PC-9 (cell line): ENCODE measurements around the gene PKP3. TPM values are rescaled to one million over a fixed set of nuclear protein-coding genes. Genes with fewer than 3 reads are reported as not detected.

ENCODE experiments used
- BruUV-seq: library from RNA; stranded (reverse); fragments of 400-500 nt; replicated peaks from 2 replicates; lab custom pipeline; 2021; lab: Mats Ljungman, UMichigan
- CTCF ChIA-PET: fragments of 300-600 bp; sonication (Branson Sonifier 250); formaldehyde crosslinking; loops from one replicate; lab custom pipeline; 2022; ENCODE audit warnings: antibody characterized with exemption; lab: Charles Lee
- POLR2A ChIA-PET: fragments of 300-600 bp; sonication (Branson Sonifier 250); formaldehyde crosslinking; loops from one replicate; lab custom pipeline; 2022; ENCODE audit warnings: antibody characterized with exemption; ENCODE audit not compliant: unreplicated experiment; lab: Charles Lee
- DNase-seq, 2 experiments: peaks; one replicate each; pipeline versions ENCODE4 v3.0.0 to v3.0.0-alpha.2; 2015 to 2022; ENCODE audit warnings: mixed read lengths in 1 of 2
- H2AFZ ChIP-seq: fragments of 200-600 bp; sonication (generic); 2 replicates; pipeline ENCODE4 v1.8.1; 2017; ENCODE audit warnings: antibody characterized with exemption
- H3F3A ChIP-seq: fragments of 200-600 bp; sonication (generic); 2 replicates; pipeline ENCODE4 v1.8.1; 2017; ENCODE audit warnings: antibody characterized with exemption, mild to moderate bottlenecking, low read depth; ENCODE audit not compliant: insufficient read depth
- H3K27ac ChIP-seq: fragments of 200-600 bp; sonication (generic); 2 replicates; pipeline ENCODE4 v1.6.1; 2016; ENCODE audit warnings: mixed run types
- H3K27me3 ChIP-seq: fragments of 200-600 bp; sonication (generic); 2 replicates; pipeline ENCODE4 v1.6.1; 2016; ENCODE audit warnings: low read depth, mixed run types; ENCODE audit not compliant: insufficient read depth
- H3K36me3 ChIP-seq: fragments of 200-600 bp; sonication (generic); 2 replicates; pipeline ENCODE4 v1.6.1; 2016; ENCODE audit warnings: low read depth, mixed run types
- H3K4me1 ChIP-seq: fragments of 200-600 bp; sonication (generic); replicated peaks from 2 replicates; pipeline ENCODE4 v1.6.1; 2016; ENCODE audit warnings: mixed run types; ENCODE audit not compliant: insufficient read depth
- H3K4me2 ChIP-seq: fragments of 200-600 bp; sonication (generic); 2 replicates; pipeline ENCODE4 v1.6.1; 2017; ENCODE audit warnings: mixed run types
- H3K4me3 ChIP-seq: fragments of 200-600 bp; sonication (generic); 2 replicates; pipeline ENCODE4 v1.6.1; 2016; ENCODE audit warnings: mixed run types
- H3K79me2 ChIP-seq: fragments of 200-600 bp; sonication (generic); 2 replicates; pipeline ENCODE4 v1.6.1; 2017; ENCODE audit warnings: low read depth, mixed run types
- H3K9me2 ChIP-seq: fragments of 200-600 bp; sonication (generic); 2 replicates; pipeline ENCODE4 v1.8.1; 2017; ENCODE audit warnings: mild to moderate bottlenecking; ENCODE audit not compliant: insufficient read depth
- H3K9me3 ChIP-seq: fragments of 200-600 bp; sonication (generic); 2 replicates; pipeline ENCODE4 v1.8.1; 2016; ENCODE audit warnings: low read depth; ENCODE audit not compliant: insufficient read depth
- H4K20me1 ChIP-seq: fragments of 200-600 bp; sonication (generic); 2 replicates; pipeline ENCODE4 v1.8.1; 2017; ENCODE audit not compliant: insufficient read depth
- EZH2 ChIP-seq: fragments of 200-600 bp; sonication (generic); IDR thresholded peaks from 2 replicates; pipeline ENCODE4 v1.8.0; 2017; ENCODE audit warnings: antibody characterized with exemption, low read depth
- intact Hi-C: fragments of 100-400 bp; cut with micrococcal nuclease; formaldehyde crosslinking; loops from one replicate; pipeline ENCODE4 v1.10.0; 2022; ENCODE audit not compliant: unreplicated experiment
- total RNA-seq: library from RNA; stranded (reverse); gene quantifications from 2 replicates; pipeline ENCODE4 v1.2.3, GENCODE V29; 2021
- TF ChIP-seq, protein P1 (sequence below): fragments of 200-600 bp; sonication (generic); conservative IDR thresholded peaks from 2 replicates; pipeline ENCODE4 v1.6.1; 2017; ENCODE audit warnings: mixed run types, antibody characterized with exemption, mild to moderate bottlenecking, moderate library complexity

The PKP3 gene
- total RNA-seq, 1 experiment from 2014 or later = 83.7 TPM

DNA sequence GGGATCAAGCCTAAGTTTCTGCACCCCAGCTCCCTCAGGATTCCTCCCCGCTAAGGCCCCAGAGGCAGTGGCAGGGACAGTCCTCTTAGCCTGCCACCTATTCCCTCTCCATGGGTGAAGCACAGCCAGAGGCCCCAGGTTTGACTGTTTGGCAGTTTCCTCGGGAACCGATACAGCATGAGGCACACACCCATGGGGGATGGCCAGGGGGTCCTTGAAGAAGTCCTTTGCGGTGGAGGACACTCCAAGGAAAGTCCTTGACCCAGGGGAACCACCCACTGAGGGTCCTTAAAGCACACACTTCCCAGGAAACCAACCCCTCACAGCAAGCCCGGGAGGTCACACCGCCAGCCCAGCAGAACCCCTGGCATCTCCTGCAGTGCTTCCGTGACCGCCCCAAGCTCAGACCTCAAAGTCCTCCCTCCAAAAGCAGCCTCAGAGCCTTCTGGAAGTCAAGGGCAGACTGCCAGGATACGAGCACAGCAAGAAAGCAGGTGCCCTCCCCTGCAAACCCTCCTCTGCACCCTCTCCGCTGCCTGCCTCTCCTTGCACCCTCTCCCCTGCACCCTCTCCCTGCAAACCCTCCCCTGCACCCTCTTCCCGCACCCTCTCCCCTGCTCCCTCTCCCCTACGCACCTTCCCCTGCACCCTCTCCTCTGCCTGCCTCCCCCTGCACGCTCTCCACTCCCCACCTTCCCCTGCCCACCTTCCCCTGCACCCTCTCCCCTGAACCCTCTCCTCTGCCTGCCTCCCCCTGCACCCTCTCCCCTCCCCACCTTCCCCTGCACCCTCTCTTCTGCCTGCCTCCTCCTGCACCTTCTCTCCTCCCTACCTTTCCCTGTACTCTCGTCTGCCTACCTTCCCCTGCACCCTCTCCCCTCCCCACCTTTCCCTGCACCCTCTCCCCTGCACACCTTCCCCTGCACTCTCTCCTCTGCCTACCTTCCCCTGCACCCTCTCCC lies 19.4 kb downstream of the PKP3 start:
- Histone ChIP-seq H3K27me3 (no peaks in the 10 kb centered on the region), H3F3A (0 out of 2 replicates have a peak, but pooled peaks cover 3% of the 10 kb centered on the region), H3K27ac (no peak overlapping the region), H4K20me1 (no peaks in the 10 kb centered on the region; the same call in 1 of the 2 replicates), H2AFZ (no peak overlapping the region), H3K9me2 (no peaks in the 10 kb centered on the region), H3K4me3 (no peak overlapping the region), H3K36me3 (no peaks in the 10 kb centered on the region), H3K4me1 (peaks cover 5% of the 10 kb centered on the region), H3K79me2 (0 out of 2 replicates have a peak, but pooled peaks cover 4% of the 10 kb centered on the region), H3K4me2 (no peak overlapping the region), H3K9me3 (no peaks in the 10 kb centered on the region)
- TF ChIP-seq, protein P1, sequence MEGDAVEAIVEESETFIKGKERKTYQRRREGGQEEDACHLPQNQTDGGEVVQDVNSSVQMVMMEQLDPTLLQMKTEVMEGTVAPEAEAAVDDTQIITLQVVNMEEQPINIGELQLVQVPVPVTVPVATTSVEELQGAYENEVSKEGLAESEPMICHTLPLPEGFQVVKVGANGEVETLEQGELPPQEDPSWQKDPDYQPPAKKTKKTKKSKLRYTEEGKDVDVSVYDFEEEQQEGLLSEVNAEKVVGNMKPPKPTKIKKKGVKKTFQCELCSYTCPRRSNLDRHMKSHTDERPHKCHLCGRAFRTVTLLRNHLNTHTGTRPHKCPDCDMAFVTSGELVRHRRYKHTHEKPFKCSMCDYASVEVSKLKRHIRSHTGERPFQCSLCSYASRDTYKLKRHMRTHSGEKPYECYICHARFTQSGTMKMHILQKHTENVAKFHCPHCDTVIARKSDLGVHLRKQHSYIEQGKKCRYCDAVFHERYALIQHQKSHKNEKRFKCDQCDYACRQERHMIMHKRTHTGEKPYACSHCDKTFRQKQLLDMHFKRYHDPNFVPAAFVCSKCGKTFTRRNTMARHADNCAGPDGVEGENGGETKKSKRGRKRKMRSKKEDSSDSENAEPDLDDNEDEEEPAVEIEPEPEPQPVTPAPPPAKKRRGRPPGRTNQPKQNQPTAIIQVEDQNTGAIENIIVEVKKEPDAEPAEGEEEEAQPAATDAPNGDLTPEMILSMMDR = no peak
- no peak for TF ChIP-seq EZH2
- no TSS peak for BruUV-seq
- CTCF ChIA-PET = no interaction called here
- POLR2A ChIA-PET = no interaction called here
- DNase-seq = no peak
- intact Hi-C loops = no loop called here

DNA sequence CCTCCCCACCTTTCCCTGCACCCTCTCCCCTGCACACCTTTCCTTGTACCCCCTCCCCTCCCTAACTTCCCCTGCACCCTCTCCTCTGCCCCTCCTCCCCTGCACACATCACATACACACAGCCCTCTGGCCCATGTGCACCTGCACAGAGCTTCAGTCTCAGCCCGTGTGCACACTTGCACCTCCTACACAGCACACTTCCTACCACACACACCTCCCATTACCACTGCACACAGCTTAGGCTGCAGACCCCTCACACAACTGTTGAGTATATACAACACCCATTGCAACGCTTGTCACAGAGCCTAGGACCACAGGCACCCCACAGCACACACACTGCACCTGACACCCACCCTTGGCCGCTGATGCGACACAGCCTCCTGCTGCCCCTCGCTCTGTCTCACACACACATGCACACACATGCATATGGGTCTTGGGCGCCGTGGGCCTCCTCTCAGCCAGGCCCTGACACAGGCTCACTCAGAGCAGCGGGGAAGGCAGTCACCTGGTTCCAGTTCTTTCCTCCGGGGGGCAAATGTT lies 20.4 kb downstream of the PKP3 start:
- Histone ChIP-seq H3K4me2 (no peak overlapping the region), H3K27ac (no peak overlapping the region), H3K27me3 (no peaks in the 10 kb centered on the region), H3K9me3 (no peaks in the 10 kb centered on the region), H3K4me3 (no peak overlapping the region), H3K4me1 (peaks cover 5% of the 10 kb centered on the region), H3K79me2 (0 out of 2 replicates have a peak, but pooled peaks cover 4% of the 10 kb centered on the region), H3K36me3 (no peaks in the 10 kb centered on the region), H4K20me1 (no peaks in the 10 kb centered on the region; the same call in 1 of the 2 replicates), H3K9me2 (no peaks in the 10 kb centered on the region), H2AFZ (no peak overlapping the region), H3F3A (0 out of 2 replicates have a peak, but pooled peaks cover 3% of the 10 kb centered on the region)
- DNase-seq = no peak
- no TSS peak for BruUV-seq
- no peak for TF ChIP-seq EZH2
- TF ChIP-seq, protein P1 = no peak
- ChIA-PET POLR2A (interaction anchor here (0.6 to 0.7 kb wide), 2 partner anchors 35 to 107 kb away, joined by 5 to 12 read pairs; no protein-coding TSS in a partner anchor), CTCF (interaction anchor here (0.6 kb wide), 1 partner anchor 11 kb away, joined by 6 read pairs; no protein-coding TSS in a partner anchor)
- intact Hi-C loops = no loop called here

GRCh38 chr11:415640-416041 lies 21.6 kb downstream of the PKP3 start:
- Histone ChIP-seq H3K4me3 (peak overlapping the region; percentile 81; the same call in 1 of the 2 replicates), H3K79me2 (0 out of 2 replicates have a peak, but pooled peaks cover 4% of the 10 kb centered on the region), H3K4me1 (peaks cover 5% of the 10 kb centered on the region), H3K27ac (no peak overlapping the region), H3K9me2 (no peaks in the 10 kb centered on the region), H3F3A (no peaks in the 10 kb centered on the region), H3K9me3 (no peaks in the 10 kb centered on the region), H3K4me2 (peak overlapping the region; percentile 76), H2AFZ (no peak overlapping the region), H4K20me1 (no peaks in the 10 kb centered on the region; the same call in 1 of the 2 replicates), H3K27me3 (no peaks in the 10 kb centered on the region), H3K36me3 (no peaks in the 10 kb centered on the region)
- intact Hi-C loops = no loop called here
- CTCF ChIA-PET = no interaction called here
- no peak for DNase-seq
- BruUV-seq = no TSS peak
- TF ChIP-seq EZH2 = no peak
- TF ChIP-seq, protein P1 = no peak
- POLR2A ChIA-PET = no interaction called here
